Panc1 (cell line): ENCODE results near the gene RIOK1.

Experiments used
- POLR2AphosphoS5 ChIP-seq: IDR thresholded peaks from 2 replicates; pipeline ENCODE4 v1.6.1; 2012; ENCODE audit warnings: mild to moderate bottlenecking, low read depth, low read length, moderate library complexity
- SIN3A ChIP-seq: IDR thresholded peaks from 2 replicates; pipeline ENCODE4 v1.6.1; 2012; ENCODE audit warnings: low read depth, mild to moderate bottlenecking, low read length, moderate library complexity, borderline replicate concordance; ENCODE audit not compliant: insufficient read depth
- TCF7L2 ChIP-seq: IDR thresholded peaks from 2 replicates; pipeline ENCODE4 v1.6.1; 2011; ENCODE audit warnings: mild to moderate bottlenecking, low read depth, low read length, inconsistent platforms
- TF ChIP-seq, protein P1 (sequence below): fragments of 450-650 bp; IDR thresholded peaks from 2 replicates; pipeline ENCODE4 v1.5.1; 2017; ENCODE audit warnings: mild to moderate bottlenecking
- TF ChIP-seq, protein P2 (sequence below), 2 experiments: IDR thresholded peaks; 2 replicates each; pipeline ENCODE4 v1.6.1; 2011 to 2012; ENCODE audit warnings: low read depth in 2 of 2, control low read depth in 1 of 2, low read length in 1 of 2, mild to moderate bottlenecking in 1 of 2, moderate library complexity in 1 of 2; ENCODE audit not compliant: insufficient read depth in 1 of 2

GRCh38 chr6:7419065-7419464 is 29.5 kb downstream of the RIOK1 start:
- TF ChIP-seq, protein P1, sequence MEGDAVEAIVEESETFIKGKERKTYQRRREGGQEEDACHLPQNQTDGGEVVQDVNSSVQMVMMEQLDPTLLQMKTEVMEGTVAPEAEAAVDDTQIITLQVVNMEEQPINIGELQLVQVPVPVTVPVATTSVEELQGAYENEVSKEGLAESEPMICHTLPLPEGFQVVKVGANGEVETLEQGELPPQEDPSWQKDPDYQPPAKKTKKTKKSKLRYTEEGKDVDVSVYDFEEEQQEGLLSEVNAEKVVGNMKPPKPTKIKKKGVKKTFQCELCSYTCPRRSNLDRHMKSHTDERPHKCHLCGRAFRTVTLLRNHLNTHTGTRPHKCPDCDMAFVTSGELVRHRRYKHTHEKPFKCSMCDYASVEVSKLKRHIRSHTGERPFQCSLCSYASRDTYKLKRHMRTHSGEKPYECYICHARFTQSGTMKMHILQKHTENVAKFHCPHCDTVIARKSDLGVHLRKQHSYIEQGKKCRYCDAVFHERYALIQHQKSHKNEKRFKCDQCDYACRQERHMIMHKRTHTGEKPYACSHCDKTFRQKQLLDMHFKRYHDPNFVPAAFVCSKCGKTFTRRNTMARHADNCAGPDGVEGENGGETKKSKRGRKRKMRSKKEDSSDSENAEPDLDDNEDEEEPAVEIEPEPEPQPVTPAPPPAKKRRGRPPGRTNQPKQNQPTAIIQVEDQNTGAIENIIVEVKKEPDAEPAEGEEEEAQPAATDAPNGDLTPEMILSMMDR = no peak
- TF ChIP-seq SIN3A (no peak), TCF7L2 (no peak), POLR2AphosphoS5 (no peak)
- TF ChIP-seq, protein P2, sequence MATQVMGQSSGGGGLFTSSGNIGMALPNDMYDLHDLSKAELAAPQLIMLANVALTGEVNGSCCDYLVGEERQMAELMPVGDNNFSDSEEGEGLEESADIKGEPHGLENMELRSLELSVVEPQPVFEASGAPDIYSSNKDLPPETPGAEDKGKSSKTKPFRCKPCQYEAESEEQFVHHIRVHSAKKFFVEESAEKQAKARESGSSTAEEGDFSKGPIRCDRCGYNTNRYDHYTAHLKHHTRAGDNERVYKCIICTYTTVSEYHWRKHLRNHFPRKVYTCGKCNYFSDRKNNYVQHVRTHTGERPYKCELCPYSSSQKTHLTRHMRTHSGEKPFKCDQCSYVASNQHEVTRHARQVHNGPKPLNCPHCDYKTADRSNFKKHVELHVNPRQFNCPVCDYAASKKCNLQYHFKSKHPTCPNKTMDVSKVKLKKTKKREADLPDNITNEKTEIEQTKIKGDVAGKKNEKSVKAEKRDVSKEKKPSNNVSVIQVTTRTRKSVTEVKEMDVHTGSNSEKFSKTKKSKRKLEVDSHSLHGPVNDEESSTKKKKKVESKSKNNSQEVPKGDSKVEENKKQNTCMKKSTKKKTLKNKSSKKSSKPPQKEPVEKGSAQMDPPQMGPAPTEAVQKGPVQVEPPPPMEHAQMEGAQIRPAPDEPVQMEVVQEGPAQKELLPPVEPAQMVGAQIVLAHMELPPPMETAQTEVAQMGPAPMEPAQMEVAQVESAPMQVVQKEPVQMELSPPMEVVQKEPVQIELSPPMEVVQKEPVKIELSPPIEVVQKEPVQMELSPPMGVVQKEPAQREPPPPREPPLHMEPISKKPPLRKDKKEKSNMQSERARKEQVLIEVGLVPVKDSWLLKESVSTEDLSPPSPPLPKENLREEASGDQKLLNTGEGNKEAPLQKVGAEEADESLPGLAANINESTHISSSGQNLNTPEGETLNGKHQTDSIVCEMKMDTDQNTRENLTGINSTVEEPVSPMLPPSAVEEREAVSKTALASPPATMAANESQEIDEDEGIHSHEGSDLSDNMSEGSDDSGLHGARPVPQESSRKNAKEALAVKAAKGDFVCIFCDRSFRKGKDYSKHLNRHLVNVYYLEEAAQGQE (IDR thresholded peaks at IDR 0.05; ENCODE audit: insufficient read depth in 1 of 2, low read depth in 2 of 2, low read length in 1 of 2) = no peak
